ENCODE results near the gene GRIK3. TPM values are rescaled to one million over a fixed set of nuclear protein-coding genes. Genes with fewer than 3 reads are reported as not detected.

GRIK3 gene
- polyA plus RNA-seq, 2 of the 4 experiments (the other 2 are of a cell fraction): not detected

GRCh38 chr1:36836916-36837315 lies 197.4 kb downstream of the GRIK3 start:
- ATAC-seq: no peak
- TF ChIP-seq POLR2AphosphoS2 (conservative IDR thresholded peaks at IDR 0.05; ENCODE audit: low read length) (no peak), CHD2 (IDR thresholded peaks at IDR 0.05; ENCODE audit: low read length, partially characterized antibody) (no peak), MYC (IDR thresholded peaks at IDR 0.05; ENCODE audit: borderline replicate concordance, low read length) (no peak), TP53 (CRISPR knock-in tag; IDR thresholded peaks at IDR 0.05) (no peak), FOSB (CRISPR knock-in tag; IDR thresholded peaks at IDR 0.05) (no peak), EP300 (IDR thresholded peaks at IDR 0.05) (no peak), NFE2L2 (conservative IDR thresholded peaks at IDR 0.05; ENCODE audit: low read length) (no peak)
- TF ChIP-seq, protein P1, sequence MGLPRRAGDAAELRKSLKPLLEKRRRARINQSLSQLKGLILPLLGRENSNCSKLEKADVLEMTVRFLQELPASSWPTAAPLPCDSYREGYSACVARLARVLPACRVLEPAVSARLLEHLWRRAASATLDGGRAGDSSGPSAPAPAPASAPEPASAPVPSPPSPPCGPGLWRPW (IDR thresholded peaks at IDR 0.05): no peak
- H3K9me3 ChIP-seq: no peaks in the 10 kb centered on the region
- no peak overlapping the region for H3K4me3 ChIP-seq
- ChIA-PET CTCF (no interaction called here), POLR2A (no interaction called here)
- DNase-seq (ENCODE audit: low read depth in 1 of 2, low spot score in 1 of 2): no peak
- no peak overlapping the region for H3K4me2 ChIP-seq
- no peaks in the 10 kb centered on the region for H3K4me1 ChIP-seq
- WGBS (ENCODE audit: missing lambda C conversion rate): 11% methylated on average over 3 of the region's 3 CpGs
- H3K27ac ChIP-seq: no peak overlapping the region
- no peak for FAIRE-seq

GRCh38 chr1:36836196-36836883 lies 198.0 kb downstream of the GRIK3 start:
- WGBS (ENCODE audit: missing lambda C conversion rate): 0% methylated on average over 4 of the region's 11 CpGs
- Histone ChIP-seq H3K4me1 (no peaks in the 10 kb centered on the region), H3K4me3 (no peak overlapping the region), H3K27ac (no peak overlapping the region), H3K9me3 (no peaks in the 10 kb centered on the region), H3K4me2 (no peak overlapping the region)
- POLR2A ChIA-PET: no interaction called here
- CTCF ChIA-PET: no interaction called here
- TF ChIP-seq, protein P2, sequence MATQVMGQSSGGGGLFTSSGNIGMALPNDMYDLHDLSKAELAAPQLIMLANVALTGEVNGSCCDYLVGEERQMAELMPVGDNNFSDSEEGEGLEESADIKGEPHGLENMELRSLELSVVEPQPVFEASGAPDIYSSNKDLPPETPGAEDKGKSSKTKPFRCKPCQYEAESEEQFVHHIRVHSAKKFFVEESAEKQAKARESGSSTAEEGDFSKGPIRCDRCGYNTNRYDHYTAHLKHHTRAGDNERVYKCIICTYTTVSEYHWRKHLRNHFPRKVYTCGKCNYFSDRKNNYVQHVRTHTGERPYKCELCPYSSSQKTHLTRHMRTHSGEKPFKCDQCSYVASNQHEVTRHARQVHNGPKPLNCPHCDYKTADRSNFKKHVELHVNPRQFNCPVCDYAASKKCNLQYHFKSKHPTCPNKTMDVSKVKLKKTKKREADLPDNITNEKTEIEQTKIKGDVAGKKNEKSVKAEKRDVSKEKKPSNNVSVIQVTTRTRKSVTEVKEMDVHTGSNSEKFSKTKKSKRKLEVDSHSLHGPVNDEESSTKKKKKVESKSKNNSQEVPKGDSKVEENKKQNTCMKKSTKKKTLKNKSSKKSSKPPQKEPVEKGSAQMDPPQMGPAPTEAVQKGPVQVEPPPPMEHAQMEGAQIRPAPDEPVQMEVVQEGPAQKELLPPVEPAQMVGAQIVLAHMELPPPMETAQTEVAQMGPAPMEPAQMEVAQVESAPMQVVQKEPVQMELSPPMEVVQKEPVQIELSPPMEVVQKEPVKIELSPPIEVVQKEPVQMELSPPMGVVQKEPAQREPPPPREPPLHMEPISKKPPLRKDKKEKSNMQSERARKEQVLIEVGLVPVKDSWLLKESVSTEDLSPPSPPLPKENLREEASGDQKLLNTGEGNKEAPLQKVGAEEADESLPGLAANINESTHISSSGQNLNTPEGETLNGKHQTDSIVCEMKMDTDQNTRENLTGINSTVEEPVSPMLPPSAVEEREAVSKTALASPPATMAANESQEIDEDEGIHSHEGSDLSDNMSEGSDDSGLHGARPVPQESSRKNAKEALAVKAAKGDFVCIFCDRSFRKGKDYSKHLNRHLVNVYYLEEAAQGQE (IDR thresholded peaks at IDR 0.05): no peak
- no peak for TF ChIP-seq KDM1A (IDR thresholded peaks at IDR 0.05; ENCODE audit: low read depth)
- ATAC-seq (no peak), DNase-seq (ENCODE audit: low read depth in 1 of 2, low spot score in 1 of 2) (no peak), FAIRE-seq (no peak)

DNA sequence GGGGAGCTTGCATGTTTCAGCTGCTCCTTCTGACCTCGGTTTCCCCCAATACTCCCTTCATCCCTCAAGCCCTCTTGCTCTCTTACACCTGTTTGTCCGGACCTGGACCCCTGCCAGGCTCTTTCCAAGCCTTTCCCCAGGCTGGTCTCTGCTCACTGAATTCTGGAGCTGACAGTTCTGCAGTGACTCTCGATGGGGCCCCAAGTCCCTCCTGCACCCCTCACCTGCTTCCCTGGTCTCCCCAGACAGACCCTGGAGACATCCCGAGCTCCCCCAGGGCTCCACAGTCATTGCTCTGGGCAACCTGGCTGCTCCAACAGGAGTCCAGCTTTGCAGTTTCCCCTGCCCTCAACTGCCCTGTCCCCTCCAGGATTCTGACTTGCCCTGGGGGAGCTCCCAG lies 198.6 kb downstream of the GRIK3 start:
- ChIA-PET POLR2A (no interaction called here), CTCF (no interaction called here)
- no peaks in the 10 kb centered on the region for H3K4me1 ChIP-seq
- H3K4me3 ChIP-seq: no peak overlapping the region
- ATAC-seq (no peak), DNase-seq (ENCODE audit: low read depth in 1 of 2, low spot score in 1 of 2) (no peak), FAIRE-seq (no peak)
- H3K9me3 ChIP-seq: no peaks in the 10 kb centered on the region
- TF ChIP-seq HEYL (CRISPR knock-in tag; IDR thresholded peaks at IDR 0.05): no peak
- TF ChIP-seq FOSL2 (IDR thresholded peaks at IDR 0.05): no peak
- TF ChIP-seq FOSL2 (CRISPR knock-in tag; IDR thresholded peaks at IDR 0.05): no peak
- no peak for TF ChIP-seq RCOR1 (IDR thresholded peaks at IDR 0.05; ENCODE audit: low read depth, low read length)
- TF ChIP-seq POLR2A (IDR thresholded peaks at IDR 0.05; ENCODE audit: low read length): no peak
- TF ChIP-seq, protein P3, sequence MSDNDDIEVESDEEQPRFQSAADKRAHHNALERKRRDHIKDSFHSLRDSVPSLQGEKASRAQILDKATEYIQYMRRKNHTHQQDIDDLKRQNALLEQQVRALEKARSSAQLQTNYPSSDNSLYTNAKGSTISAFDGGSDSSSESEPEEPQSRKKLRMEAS (IDR thresholded peaks at IDR 0.05): no peak
- TF ChIP-seq MAFK (IDR thresholded peaks at IDR 0.05; ENCODE audit: partially characterized antibody): no peak
- TF ChIP-seq TFCP2L1 (CRISPR knock-in tag; IDR thresholded peaks at IDR 0.05): no peak
- no peak for TF ChIP-seq PHF8 (IDR thresholded peaks at IDR 0.05; ENCODE audit: borderline replicate concordance, low read depth)
- TF ChIP-seq JUNB (IDR thresholded peaks at IDR 0.05): no peak
- no peak for TF ChIP-seq HMGXB4 (CRISPR knock-in tag; IDR thresholded peaks at IDR 0.05; ENCODE audit: borderline replicate concordance)
- no peak for TF ChIP-seq FOSB (CRISPR knock-in tag; IDR thresholded peaks at IDR 0.05)
- no peak for TF ChIP-seq MYC (IDR thresholded peaks at IDR 0.05; ENCODE audit: borderline replicate concordance, low read length)
- TF ChIP-seq SMC3 (IDR thresholded peaks at IDR 0.05): no peak
- TF ChIP-seq HOXB13 (CRISPR knock-in tag; IDR thresholded peaks at IDR 0.05; ENCODE audit: low read depth): no peak
- TF ChIP-seq JUN (IDR thresholded peaks at IDR 0.05): no peak
- TF ChIP-seq, protein P4, sequence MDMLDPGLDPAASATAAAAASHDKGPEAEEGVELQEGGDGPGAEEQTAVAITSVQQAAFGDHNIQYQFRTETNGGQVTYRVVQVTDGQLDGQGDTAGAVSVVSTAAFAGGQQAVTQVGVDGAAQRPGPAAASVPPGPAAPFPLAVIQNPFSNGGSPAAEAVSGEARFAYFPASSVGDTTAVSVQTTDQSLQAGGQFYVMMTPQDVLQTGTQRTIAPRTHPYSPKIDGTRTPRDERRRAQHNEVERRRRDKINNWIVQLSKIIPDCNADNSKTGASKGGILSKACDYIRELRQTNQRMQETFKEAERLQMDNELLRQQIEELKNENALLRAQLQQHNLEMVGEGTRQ (IDR thresholded peaks at IDR 0.05): no peak
- TF ChIP-seq SREBF2 (IDR thresholded peaks at IDR 0.05): no peak
- TF ChIP-seq CHD2 (IDR thresholded peaks at IDR 0.05; ENCODE audit: low read length, partially characterized antibody): no peak
- no peak for TF ChIP-seq ZFP36 (IDR thresholded peaks at IDR 0.05; ENCODE audit: borderline replicate concordance, partially characterized antibody)
- no peak for TF ChIP-seq CEBPB (IDR thresholded peaks at IDR 0.05)
- 4% methylated on average over 3 of the region's 4 CpGs for WGBS (ENCODE audit: missing lambda C conversion rate)
- no peak overlapping the region for H3K27ac ChIP-seq
- H3K4me2 ChIP-seq: no peak overlapping the region
